H9 (cell line): ENCODE data around the gene GPR173. TPM values are rescaled to one million over a fixed set of nuclear protein-coding genes. Genes with fewer than 3 reads are reported as not detected.

ENCODE experiments used
- DNase-seq: peaks from one replicate; pipeline ENCODE4 v3.0.0-alpha.2; 2017
- H2AFZ ChIP-seq: one replicate; pipeline ENCODE4 v1.6.1; 2013; ENCODE audit warnings: mild to moderate bottlenecking, low read length, control low read depth, moderate library complexity
- H2AK5ac ChIP-seq: 2 replicates; pipeline ENCODE4 v1.6.1; 2013; ENCODE audit warnings: low read length, control low read depth, mixed read lengths; ENCODE audit not compliant: insufficient read length
- H2BK120ac ChIP-seq: one replicate; pipeline ENCODE4 v1.6.1; 2013; ENCODE audit warnings: low read depth, mild to moderate bottlenecking, low read length, control low read depth, inconsistent platforms; ENCODE audit not compliant: poor library complexity, severe bottlenecking
- H2BK12ac ChIP-seq: 2 replicates; pipeline ENCODE4 v1.6.1; 2013; ENCODE audit warnings: low read length, control low read depth, mixed read lengths, low read depth; ENCODE audit not compliant: insufficient read length
- H2BK15ac ChIP-seq: 2 replicates; pipeline ENCODE4 v1.6.1; 2013; ENCODE audit warnings: low read depth, low read length, control low read depth
- H2BK20ac ChIP-seq: one replicate; pipeline ENCODE4 v1.6.1; 2013; ENCODE audit warnings: low read depth, mild to moderate bottlenecking, low read length, control low read depth, inconsistent platforms; ENCODE audit not compliant: poor library complexity, severe bottlenecking
- H2BK5ac ChIP-seq: 2 replicates; pipeline ENCODE4 v1.6.1; 2013; ENCODE audit warnings: low read length, control low read depth, mixed read lengths; ENCODE audit not compliant: insufficient read length
- H3K14ac ChIP-seq: 2 replicates; pipeline ENCODE4 v1.6.1; 2013; ENCODE audit warnings: low read length, control low read depth; ENCODE audit not compliant: insufficient read depth
- H3K18ac ChIP-seq: 2 replicates; pipeline ENCODE4 v1.6.1; 2013; ENCODE audit warnings: low read depth, mild to moderate bottlenecking, mixed read lengths, low read length, control low read depth; ENCODE audit not compliant: insufficient read length
- H3K23ac ChIP-seq: 2 replicates; pipeline ENCODE4 v1.6.1; 2013; ENCODE audit warnings: low read length, control low read depth, mixed read lengths, low read depth; ENCODE audit not compliant: insufficient read length
- H3K23me2 ChIP-seq: 2 replicates; pipeline ENCODE4 v1.6.1; 2013; ENCODE audit warnings: low read depth, mild to moderate bottlenecking, mixed read lengths, low read length, control low read depth; ENCODE audit not compliant: insufficient read length, poor library complexity, severe bottlenecking
- H3K27ac ChIP-seq: 2 replicates; pipeline ENCODE4 v1.5.1; 2013; ENCODE audit warnings: low read length, control low read depth, mixed read lengths, low read depth; ENCODE audit not compliant: insufficient read length
- H3K27me3 ChIP-seq: 2 replicates; pipeline ENCODE4 v1.6.1; 2013; ENCODE audit warnings: low read length, control low read depth, inconsistent platforms; ENCODE audit not compliant: insufficient read depth
- H3K4ac ChIP-seq: 2 replicates; pipeline ENCODE4 v1.6.1; 2013; ENCODE audit warnings: low read depth, mild to moderate bottlenecking, control low read depth, inconsistent platforms, low read length, moderate library complexity
- H3K4me1 ChIP-seq: 2 replicates; pipeline ENCODE4 v1.6.1; 2013; ENCODE audit warnings: low read length, control low read depth, inconsistent platforms; ENCODE audit not compliant: insufficient read depth
- H3K4me2 ChIP-seq: 2 replicates; pipeline ENCODE4 v1.6.1; 2013; ENCODE audit warnings: low read length, control low read depth, mixed read lengths; ENCODE audit not compliant: insufficient read length, insufficient read depth
- H3K56ac ChIP-seq: 2 replicates; pipeline ENCODE4 v1.6.1; 2013; ENCODE audit warnings: low read depth, mild to moderate bottlenecking, mixed read lengths, low read length, control low read depth; ENCODE audit not compliant: insufficient read length
- H3K79me1 ChIP-seq: 2 replicates; pipeline ENCODE4 v1.6.1; 2013; ENCODE audit warnings: low read depth, mild to moderate bottlenecking, moderate library complexity, low read length, control low read depth, inconsistent platforms; ENCODE audit not compliant: insufficient read depth, poor library complexity, severe bottlenecking
- H3K79me2 ChIP-seq: 2 replicates; pipeline ENCODE4 v1.6.1; 2013; ENCODE audit warnings: low read length, control low read depth, inconsistent platforms; ENCODE audit not compliant: insufficient read depth
- H3K9ac ChIP-seq: 2 replicates; pipeline ENCODE4 v1.6.1; 2013; ENCODE audit warnings: low read length, control low read depth, mixed read lengths; ENCODE audit not compliant: insufficient read length; ENCODE audit errors: extremely low read depth
- H3K9me3 ChIP-seq: one replicate; pipeline ENCODE4 v1.6.1; 2013; ENCODE audit warnings: low read depth, low read length, inconsistent platforms; ENCODE audit not compliant: control insufficient read depth
- H3T11ph ChIP-seq: one replicate; pipeline ENCODE4 v1.6.1; 2013; ENCODE audit warnings: mild to moderate bottlenecking, low read length, control low read depth, inconsistent platforms
- H4K20me1 ChIP-seq: one replicate; pipeline ENCODE4 v1.6.1; 2013; ENCODE audit not compliant: control insufficient read depth, insufficient read length, insufficient read depth
- H4K5ac ChIP-seq: 2 replicates; pipeline ENCODE4 v1.6.1; 2013; ENCODE audit warnings: low read depth, mild to moderate bottlenecking, mixed read lengths, low read length, control low read depth; ENCODE audit not compliant: insufficient read length
- H4K8ac ChIP-seq: replicated peaks from 2 replicates; pipeline ENCODE4 v1.6.1; 2013; ENCODE audit warnings: low read length, control low read depth, mixed read lengths, low read depth; ENCODE audit not compliant: insufficient read length
- H4K91ac ChIP-seq: 2 replicates; pipeline ENCODE4 v1.6.1; 2013; ENCODE audit warnings: low read depth, mild to moderate bottlenecking, moderate library complexity, mixed read lengths, low read length, control low read depth; ENCODE audit not compliant: insufficient read length
- H3K27ac Mint-ChIP-seq, 3 experiments: 2 replicates in 2 of 3; 3 replicates in 1 of 3; pipeline ENCODE4 v1.8.0; 2020 to 2021; ENCODE audit warnings: mixed read lengths in 3 of 3, mild to moderate bottlenecking in 1 of 3, moderate library complexity in 1 of 3
- H3K27me3 Mint-ChIP-seq: 2 replicates; pipeline ENCODE4 v1.8.0; 2021; ENCODE audit warnings: low read depth, mild to moderate bottlenecking, moderate library complexity, mixed read lengths
- H3K36me3 Mint-ChIP-seq, 3 experiments: 2 replicates in 2 of 3; 3 replicates in 1 of 3; pipeline ENCODE4 v1.8.0; 2020 to 2021; ENCODE audit warnings: low read depth in 3 of 3, mixed read lengths in 3 of 3; ENCODE audit not compliant: insufficient read depth in 1 of 3
- H3K4me1 Mint-ChIP-seq, 2 experiments: 2 replicates each; pipeline ENCODE4 v1.8.0; 2020; ENCODE audit warnings: mixed read lengths in 2 of 2
- H3K4me3 Mint-ChIP-seq, 2 experiments: 2 replicates in 1 of 2; 3 replicates in 1 of 2; pipeline ENCODE4 v1.8.0; 2020 to 2021; ENCODE audit warnings: mild to moderate bottlenecking in 2 of 2, mixed read lengths in 2 of 2, moderate library complexity in 1 of 2
- H3K9me3 Mint-ChIP-seq, 2 experiments: 2 replicates in 1 of 2; 3 replicates in 1 of 2; pipeline ENCODE4 v1.8.0; 2020; ENCODE audit warnings: mild to moderate bottlenecking in 2 of 2, mixed read lengths in 2 of 2, moderate library complexity in 1 of 2
- WGBS: extraction: QIAGEN DNeasy Blood & Tissue Kit; methylation state at CpG from one replicate; pipeline ENCODE4 v1.1.7; 2013; ENCODE audit warnings: missing lambda C conversion rate, low lambda C conversion rate, mixed read lengths; ENCODE audit not compliant: insufficient read length; ENCODE audit errors: extremely low coverage; 5-methylcytosine and 5-hydroxymethylcytosine counted together
- total RNA-seq: library from RNA; stranded (reverse); gene quantifications from 2 replicates; pipeline ENCODE4 v1.2.1, GENCODE V29; 2021
- TF ChIP-seq, protein P1 (sequence below): fragments of 200-600 bp; sonication (generic); conservative IDR thresholded peaks from 3 replicates; pipeline ENCODE4 v1.8.0; 2021; ENCODE audit warnings: antibody characterized with exemption, mild to moderate bottlenecking

GPR173 gene
- total RNA-seq, 1 experiment from 2014 or later, result 5.4 TPM

DNA sequence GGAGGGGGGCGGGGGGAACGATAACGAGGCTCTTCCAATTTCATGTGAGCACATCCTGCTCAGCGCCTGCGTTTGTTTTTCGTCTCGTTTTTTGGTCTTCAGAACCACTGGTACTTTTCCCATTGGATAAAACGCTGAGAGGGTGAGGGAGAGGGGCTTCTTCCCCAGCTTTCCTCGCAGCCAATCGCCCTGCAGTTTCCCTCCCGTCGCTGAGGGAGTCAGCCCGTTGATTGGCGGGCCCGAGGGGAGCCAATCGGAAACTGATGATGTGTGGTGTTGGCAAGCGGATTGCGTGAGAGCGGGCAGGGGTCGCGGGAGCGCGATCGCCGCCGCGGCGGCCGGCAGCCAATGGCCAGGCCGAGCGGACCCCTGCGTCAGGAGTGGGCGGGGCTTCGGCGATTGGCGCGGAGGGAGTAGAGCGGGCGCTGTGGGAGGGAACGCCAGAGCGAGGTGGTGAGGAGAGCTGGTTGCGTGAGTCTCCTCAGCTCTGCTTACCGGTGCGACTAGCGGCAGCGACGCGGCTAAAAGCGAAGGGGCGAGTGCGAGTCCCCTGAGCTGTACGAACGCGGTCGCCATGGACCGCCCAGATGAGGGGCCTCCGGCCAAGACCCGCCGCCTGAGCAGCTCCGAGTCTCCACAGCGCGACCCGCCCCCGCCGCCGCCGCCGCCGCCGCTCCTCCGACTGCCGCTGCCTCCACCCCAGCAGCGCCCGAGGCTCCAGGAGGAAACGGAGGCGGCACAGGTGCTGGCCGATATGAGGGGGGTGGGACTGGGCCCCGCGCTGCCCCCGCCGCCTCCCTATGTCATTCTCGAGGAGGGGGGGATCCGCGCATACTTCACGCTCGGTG, 33.6 kb downstream of the GPR173 start, which contains the start of gene TSPYL2:
Gene TSPYL2, plus strand, starts transcription at position 443 of the 848 bp plus-strand sequence. Its CDS starts 132 bp downstream, at position 575.
- peak within 1 kb of the TSS; percentile 87 to 90 for H3K4me3 Mint-ChIP-seq
- TF ChIP-seq, protein P1, sequence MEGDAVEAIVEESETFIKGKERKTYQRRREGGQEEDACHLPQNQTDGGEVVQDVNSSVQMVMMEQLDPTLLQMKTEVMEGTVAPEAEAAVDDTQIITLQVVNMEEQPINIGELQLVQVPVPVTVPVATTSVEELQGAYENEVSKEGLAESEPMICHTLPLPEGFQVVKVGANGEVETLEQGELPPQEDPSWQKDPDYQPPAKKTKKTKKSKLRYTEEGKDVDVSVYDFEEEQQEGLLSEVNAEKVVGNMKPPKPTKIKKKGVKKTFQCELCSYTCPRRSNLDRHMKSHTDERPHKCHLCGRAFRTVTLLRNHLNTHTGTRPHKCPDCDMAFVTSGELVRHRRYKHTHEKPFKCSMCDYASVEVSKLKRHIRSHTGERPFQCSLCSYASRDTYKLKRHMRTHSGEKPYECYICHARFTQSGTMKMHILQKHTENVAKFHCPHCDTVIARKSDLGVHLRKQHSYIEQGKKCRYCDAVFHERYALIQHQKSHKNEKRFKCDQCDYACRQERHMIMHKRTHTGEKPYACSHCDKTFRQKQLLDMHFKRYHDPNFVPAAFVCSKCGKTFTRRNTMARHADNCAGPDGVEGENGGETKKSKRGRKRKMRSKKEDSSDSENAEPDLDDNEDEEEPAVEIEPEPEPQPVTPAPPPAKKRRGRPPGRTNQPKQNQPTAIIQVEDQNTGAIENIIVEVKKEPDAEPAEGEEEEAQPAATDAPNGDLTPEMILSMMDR, result no peak
- Histone ChIP-seq H3K27ac (no peak within 1 kb of the TSS), H3K9ac (peak within 1 kb of the TSS; percentile 64), H3K18ac (peak within 1 kb of the TSS; percentile 92), H4K8ac (no peak within 1 kb of the TSS), H3K4ac (no peak within 1 kb of the TSS), H2BK12ac (no peak within 1 kb of the TSS), H2BK15ac (no peak within 1 kb of the TSS), H4K20me1 (no peaks in the 10 kb centered on the region), H2AK5ac (no peak within 1 kb of the TSS), H3K23ac (no peak within 1 kb of the TSS), H3K79me1 (no peaks in the 10 kb centered on the region), H2BK20ac (no peak within 1 kb of the TSS), H2AFZ (no peak within 1 kb of the TSS), H3T11ph (no peak within 1 kb of the TSS), H3K23me2 (peaks cover 3% of the 10 kb centered on the region), H4K5ac (no peak within 1 kb of the TSS), H3K56ac (no peak within 1 kb of the TSS), H3K79me2 (no peaks in the 10 kb centered on the region), H3K27me3 (0 out of 2 replicates have a peak, but pooled peaks cover 3% of the 10 kb centered on the region), H3K4me1 (no peaks in the 10 kb centered on the region), H3K4me2 (peak within 1 kb of the TSS; percentile 71), H4K91ac (no peak within 1 kb of the TSS), H2BK120ac (no peak within 1 kb of the TSS), H2BK5ac (no peak within 1 kb of the TSS), H3K9me3 (peaks cover 54% of the 10 kb centered on the region), H3K14ac (peak within 1 kb of the TSS; percentile 90)
- H3K9me3 Mint-ChIP-seq, result peaks cover 69 to 78% of the 10 kb centered on the region in 2 experiments
- peaks cover 34 to 41% (median 37%) of the 10 kb centered on the region in 3 experiments for H3K36me3 Mint-ChIP-seq
- peak within 1 kb of the TSS; percentile 40 to 99 (median 86); a peak in 5 of 7 replicates for H3K27ac Mint-ChIP-seq
- no CpG with 5 or more reads among the region's 86 CpGs for WGBS
- H3K27me3 Mint-ChIP-seq, result peaks cover 14% of the 10 kb centered on the region
- H3K4me1 Mint-ChIP-seq, result peaks cover 6 to 21% of the 10 kb centered on the region in 2 experiments
- DNase-seq, result peak; percentile 96
